HG03045 (cell line): ENCODE results near the gene GLRX2.
"Not testable (repeated sequence)": the region's sequence is repeated elsewhere in the genome, so short reads cannot be mapped to it uniquely, and the experiment has no call there.

ENCODE experiments used
- ATAC-seq: cut with Tn5 transposase; IDR thresholded peaks from one replicate; pipeline ENCODE4 v1.9.1; 2021; ENCODE audit warnings: mild to moderate bottlenecking, moderate library complexity; ENCODE audit not compliant: unreplicated experiment

GLRX2 gene, protein sequence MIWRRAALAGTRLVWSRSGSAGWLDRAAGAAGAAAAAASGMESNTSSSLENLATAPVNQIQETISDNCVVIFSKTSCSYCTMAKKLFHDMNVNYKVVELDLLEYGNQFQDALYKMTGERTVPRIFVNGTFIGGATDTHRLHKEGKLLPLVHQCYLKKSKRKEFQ

DNA sequence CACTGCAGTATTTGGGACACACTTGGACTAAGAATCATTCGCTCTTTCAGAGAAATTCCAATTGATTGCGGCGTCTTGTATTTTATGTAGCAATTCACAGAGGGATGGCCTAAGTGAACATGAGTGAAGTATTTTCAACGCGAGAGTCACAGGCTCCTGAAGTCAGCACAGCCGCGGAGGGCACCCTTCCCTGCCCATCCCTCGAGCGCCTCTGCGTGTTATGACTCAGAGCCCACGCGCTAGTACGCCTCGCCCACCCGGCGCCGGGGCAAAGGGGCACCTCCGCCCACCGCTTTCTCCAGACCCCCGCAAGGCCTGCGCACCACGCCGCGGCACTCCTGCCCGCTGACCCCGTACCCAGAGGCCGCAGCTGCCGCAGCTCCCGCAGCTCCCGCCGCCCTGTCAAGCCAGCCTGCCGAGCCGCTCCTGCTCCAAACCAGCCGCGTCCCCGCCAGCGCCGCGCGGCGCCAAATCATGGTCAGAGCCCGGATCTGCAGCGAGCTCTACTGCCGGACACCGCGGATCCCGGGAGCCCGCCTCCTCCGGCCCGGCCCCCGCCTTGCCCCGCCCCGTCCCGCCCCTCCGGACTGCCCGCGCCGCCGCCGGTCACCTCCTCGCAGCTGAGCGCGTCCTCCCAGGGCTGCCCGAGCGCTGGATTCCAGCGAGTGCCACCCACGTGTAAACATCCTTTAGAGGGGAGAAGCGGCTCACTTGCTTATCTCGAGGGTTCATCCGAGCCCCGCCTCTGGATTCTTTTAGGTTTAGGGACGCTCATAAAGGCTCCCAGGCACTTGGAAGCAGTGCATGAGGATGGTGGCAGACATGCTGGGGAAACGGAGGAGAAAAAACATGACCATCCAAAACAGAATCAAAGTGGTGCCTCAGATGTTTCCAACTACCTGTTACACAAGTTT, at the start of gene GLRX2:
Gene GLRX2, minus strand, starts transcription at position 508 of the 914 bp plus-strand sequence. Its CDS starts 32 bp downstream, at position 476.
- peak; percentile 96 for ATAC-seq

DNA sequence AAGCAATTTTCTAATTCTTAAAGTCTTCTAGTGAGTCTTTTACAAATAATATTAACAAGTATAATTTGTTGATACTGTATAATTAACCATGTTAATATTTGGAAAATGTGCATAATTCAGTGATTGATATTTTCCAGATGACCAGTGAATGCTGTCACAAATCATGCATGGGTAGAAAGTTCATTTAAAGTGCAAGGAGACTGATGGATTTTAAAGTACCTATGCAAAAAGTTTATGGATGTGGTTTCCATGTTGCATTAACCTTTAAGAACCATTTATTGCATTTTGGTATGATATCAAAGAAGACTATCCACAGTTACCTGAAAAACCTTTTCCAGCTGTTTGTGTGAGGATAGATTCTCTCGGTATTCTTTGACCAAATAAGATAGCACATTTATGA, 39.8 kb upstream of the GLRX2 start:
- ATAC-seq: no peak

DNA sequence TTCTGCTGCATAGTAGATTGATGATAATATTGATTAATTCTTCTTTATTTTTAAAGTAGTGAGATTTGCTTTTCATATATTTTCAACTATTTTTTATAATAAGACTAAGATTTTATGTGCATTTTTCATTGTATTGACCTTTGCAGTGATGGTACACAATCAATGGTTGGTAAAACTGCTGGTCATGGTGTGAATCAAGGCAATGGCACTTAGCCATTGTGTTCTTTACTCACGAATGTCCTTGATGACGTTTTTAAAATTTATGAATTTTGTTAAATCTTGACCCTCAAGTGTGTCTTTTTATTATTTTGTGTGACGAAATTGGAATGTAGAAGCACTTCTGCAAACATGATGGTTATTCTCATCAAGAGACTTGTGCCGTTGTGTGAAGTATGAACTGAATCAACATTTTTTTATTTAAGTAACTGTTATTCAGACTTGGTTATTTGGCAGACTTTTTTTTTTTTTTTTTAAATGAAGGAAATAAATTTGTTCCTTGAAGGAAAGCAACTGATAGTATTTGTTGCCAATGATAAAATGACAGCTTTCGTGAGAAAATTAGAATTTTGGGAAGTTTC, 39.2 kb upstream of the GLRX2 start:
- ATAC-seq: no peak

DNA sequence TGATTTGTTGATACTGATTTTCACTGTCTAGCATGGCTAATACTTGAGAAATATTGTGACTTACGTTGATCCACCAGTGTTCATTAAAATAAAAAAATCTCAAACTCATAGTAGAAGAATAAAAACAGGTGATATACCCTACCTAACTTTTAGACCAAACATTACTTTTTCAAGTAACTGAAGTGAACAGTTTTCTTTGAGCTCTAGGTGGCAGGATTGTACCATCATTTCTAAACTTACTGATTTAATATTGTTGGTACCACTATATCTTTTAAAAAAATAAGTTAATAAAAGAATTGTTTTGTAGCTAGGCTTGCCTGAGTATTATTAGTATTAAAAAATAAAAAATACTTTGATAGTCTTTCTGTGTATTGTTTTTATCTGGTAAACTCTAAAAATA, 38.1 kb upstream of the GLRX2 start:
- ATAC-seq: no peak

DNA sequence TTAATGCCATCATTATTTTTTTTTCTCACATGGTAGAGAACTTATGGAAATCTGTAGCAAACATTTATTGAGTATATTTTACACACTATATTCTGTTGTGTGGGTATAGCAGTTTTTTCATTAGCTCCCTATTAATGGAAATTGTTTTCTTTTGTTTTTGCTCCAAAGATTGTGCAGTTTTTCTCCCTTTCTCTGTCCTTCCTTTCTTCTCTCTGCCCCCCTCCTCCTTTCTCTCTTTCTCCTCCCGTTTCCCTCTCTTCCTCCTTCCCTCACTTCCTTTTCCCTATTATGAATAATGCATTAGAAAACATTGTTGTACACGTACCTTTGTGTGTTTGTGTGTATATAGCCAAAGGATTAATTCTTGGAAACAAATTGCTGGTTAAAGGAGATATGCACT, 37.2 kb upstream of the GLRX2 start:
- ATAC-seq: no peak

DNA sequence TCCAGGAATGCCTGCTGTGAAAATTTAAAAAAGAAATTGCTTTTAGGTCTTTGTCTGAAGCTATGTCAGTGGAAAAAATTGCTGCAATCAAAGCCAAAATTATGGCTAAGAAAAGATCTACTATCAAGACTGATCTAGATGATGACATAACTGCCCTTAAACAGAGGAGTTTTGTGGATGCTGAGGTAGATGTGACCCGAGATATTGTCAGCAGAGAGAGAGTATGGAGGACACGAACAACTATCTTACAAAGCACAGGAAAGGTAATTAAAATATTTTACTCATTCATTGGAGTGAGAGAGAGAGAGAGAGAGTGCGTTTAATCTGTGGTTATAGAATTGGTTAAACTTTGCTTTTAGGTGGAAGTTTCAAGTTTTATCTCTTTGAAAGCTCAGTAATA, 36.6 kb upstream of the GLRX2 start:
- no peak for ATAC-seq

DNA sequence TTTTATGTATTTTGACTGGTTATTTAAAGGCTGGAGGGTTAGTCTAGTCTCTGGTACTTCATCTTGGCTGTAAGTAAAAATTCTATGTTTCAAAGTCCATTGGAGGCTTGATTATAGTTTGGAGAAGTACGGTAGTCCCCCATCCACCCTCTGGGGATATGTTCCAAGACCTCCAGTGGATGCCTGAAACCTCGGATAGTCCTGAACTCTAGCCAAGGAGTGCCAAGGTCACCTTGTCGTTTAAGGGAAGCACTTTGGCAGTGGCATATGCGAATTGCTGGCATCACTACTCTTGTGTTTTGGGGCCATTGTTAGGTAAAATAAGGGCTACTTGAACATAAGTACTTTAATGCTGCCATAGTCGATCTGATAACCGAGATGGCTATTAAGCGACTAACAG, 35.0 kb upstream of the GLRX2 start:
- no peak for ATAC-seq

DNA sequence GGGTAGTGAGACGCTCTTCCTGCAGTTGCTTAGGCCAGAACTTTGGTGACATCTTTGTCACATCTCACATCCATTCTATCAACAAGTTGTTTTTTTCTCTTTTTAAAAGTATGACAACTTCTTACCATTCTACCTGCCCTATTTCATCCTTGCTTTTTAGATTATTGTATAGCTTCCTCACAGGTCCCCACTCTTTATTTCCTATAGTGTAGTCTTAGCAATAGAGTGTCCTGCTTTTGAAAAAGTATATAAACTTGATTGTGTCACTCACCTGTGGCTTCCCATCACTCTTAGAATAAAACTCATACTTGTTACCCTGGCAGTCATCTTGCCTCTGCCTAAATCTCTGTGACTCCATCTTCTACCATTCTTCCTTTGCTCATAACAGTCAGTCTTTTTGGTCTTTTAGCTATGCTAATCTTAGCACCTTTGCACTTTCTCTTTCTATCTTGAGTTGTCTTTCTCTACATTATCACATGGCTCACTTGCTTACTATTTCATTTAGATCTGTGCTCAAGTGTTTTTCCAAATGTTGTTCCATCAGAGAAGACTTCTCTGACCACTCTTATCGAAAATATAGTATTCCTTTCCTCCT, 26.1 kb upstream of the GLRX2 start:
- peak; percentile 60 for ATAC-seq

DNA sequence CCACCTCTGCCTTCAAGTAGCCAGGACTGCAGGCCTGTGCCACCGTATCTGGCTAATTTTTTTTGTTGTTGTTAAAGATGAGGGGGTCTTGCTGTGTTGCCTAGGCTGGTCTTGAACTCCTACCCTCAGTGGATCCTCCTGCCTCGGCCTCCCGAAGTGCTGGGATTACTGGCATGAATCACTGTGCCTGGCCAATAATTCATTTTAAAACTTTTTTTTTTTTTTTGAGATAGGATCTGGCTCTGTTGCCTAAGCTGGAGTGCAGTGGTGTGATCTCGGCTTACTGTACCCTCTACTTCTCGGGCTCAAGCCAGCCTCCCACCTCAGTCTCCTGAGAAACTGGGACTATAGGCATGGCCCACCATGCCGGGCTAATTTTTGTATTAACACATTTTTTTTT, 20.2 kb upstream of the GLRX2 start:
- ATAC-seq: no peak

DNA sequence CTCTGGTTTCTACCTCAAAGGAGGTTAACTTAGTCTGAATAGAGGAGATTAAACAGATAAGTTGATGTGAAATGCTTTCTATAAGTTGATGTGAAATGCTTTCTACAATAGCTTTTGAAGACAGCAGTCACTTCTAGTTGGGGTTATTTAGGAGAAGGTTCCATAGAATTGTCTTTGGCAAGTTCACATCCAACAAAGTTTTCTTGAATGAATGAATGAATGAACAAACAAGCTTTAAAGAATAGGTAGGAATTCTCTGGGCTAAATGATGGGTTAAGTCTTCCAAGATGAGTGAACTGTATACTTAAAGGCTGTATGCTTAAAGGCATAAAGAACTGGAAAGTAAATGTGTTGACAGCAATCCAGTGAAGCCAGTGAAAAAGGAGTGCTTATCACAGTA, 18.5 kb upstream of the GLRX2 start:
- no peak for ATAC-seq

DNA sequence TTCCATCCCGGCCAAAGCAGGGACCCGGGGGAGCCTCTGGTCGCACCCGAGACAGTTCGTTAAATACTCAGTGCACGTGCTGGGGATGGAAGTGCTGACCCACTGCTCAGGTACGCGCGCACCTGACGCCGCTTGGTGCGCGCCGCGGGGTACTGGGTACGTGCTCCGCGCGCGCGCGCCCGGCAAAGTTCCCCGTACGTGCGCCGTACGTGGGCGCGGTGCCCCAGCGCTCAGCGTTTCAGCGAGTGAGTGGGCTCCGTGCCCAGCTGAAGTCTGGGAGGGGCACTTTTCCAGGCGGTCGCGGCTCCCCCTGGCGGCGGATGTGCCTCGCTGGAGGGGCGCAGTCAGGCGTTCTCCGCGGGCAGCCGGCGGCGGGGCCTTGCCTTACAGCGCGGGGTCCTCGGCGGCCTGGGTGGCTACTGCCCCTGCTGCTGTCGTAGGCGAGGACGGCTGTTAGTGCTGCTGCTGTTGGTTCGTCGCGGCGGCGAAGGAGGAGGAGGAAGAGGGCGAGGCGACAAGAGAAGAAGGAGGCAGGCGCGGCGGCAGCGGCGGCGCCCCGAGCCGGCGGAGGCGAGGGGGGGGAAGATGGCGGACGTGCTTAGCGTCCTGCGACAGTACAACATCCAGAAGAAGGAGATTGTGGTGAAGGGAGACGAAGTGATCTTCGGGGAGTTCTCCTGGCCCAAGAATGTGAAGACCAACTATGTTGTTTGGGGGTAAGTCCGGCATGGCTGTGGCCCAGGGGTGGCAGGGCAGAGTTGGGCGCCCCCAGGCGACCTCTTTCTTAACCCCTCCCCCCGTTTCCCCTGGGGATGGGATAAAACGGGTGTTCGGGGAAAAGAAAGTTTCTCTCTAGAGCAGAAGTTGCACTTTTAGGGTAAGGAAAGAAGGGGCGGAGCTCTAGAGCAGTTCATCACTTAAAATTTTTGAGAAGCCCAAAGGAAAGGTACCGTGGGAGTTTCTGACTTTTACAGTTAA, 16.7 kb upstream of the GLRX2 start, which contains the start of gene CDC73:
Gene CDC73, plus strand, starts transcription at position 416 of the 978 bp plus-strand sequence. Its CDS starts 170 bp downstream, at position 586.
- peak; percentile 94 for ATAC-seq

DNA sequence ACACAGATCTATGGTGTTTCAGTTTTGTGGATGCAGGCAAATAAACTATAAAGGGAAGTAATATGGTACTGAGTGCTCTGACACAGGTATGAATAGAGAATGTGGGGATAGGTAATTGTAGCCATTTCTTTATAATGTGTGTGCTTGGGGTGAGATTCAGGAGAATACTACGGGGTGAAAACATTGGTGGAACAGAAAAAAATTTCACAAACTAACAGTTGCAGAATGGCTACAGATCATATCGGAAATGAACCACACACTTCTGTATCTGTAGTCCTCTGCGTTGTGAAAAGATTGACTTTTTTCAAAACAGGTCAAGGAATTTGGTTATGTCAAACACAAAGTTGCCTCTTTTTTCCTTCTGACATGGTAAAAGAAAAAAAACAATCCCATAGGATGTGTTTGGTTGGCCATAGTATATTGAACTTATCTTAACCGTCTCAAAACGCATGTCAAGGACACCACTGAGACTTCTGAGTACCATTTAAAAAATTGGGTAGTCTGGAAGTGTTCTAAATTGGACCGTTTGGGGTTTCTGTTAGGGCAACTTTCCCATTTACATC, 15.5 kb upstream of the GLRX2 start:
- ATAC-seq: no peak

DNA sequence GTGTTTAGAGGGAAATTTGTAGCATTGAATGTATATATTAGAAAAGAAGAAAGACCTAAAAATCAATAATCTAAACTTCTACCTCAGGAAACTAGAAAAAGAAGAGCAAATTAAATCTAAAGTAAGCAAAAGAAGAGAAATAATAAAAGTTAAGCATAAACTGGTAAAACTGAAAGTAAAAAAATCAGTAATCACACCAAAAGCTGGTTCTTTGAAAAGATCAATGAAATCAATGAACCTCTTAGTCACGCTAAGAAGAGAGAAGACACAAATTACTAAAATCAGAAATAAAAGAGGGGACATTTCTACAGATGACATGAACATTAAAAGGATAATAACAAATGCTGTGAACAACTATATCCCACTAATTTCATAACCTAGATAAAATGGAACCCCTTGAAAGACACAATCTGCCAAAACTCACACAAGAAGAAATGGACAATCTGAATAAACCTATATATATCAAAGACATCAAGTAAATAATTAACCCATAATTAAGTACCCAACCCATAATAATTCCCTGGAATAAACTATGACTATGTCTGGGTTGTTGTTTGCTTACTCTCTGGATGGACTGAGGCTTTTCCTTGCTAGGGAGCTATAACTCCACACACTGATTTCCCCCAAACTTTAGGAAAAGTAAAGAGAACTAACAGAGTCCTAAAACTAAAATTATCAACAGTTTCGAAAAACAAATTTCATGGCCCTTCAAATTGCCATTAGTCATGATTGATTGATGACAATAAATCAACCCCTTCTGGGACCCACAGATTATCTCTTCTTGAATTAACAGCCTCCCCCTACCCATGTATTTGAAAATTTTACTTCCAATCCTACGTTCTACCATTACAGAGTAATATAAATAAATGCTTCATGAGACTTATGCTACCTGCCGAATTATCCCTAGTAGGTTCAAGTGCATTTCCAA, 13.9 kb upstream of the GLRX2 start:
- no peak for ATAC-seq

DNA sequence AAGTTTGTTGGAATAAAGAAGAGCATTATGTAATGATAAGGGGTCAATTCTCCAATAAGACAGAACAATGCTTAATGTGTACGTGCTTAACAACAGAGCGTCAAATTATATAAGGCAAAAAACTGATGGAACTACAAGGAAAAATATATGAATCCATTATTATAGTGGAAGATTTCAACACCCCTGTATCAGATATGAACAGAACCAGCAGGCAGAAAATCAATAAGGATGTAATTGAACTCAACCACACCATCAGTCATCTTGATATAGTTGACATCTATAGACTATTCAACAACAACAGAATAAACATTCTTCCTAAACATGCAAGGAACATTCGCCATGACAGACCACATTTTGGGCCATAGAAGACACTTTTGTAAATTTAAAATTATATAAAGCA, 13.0 kb upstream of the GLRX2 start:
- ATAC-seq: no peak

DNA sequence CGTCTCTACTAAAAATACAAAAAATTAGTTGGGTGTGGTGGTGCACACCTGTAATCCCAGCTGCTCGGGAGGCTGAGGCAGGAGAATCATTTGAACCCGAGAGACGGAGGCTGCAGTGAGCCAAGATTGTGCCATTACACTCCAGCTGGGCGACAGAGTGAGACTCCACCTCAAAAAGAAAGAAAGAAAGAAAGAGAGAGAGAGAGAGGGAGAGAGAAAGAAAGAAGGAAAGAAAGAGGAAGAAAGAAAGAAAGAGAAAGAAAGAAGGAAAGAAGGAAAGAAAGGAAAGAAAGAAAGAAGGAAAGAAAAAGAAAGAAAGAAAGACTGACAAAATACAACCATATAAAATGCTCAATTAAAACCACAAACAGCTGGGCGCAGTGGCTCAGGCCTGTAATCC, 12.0 kb upstream of the GLRX2 start:
- ATAC-seq: not testable (repeated sequence)

DNA sequence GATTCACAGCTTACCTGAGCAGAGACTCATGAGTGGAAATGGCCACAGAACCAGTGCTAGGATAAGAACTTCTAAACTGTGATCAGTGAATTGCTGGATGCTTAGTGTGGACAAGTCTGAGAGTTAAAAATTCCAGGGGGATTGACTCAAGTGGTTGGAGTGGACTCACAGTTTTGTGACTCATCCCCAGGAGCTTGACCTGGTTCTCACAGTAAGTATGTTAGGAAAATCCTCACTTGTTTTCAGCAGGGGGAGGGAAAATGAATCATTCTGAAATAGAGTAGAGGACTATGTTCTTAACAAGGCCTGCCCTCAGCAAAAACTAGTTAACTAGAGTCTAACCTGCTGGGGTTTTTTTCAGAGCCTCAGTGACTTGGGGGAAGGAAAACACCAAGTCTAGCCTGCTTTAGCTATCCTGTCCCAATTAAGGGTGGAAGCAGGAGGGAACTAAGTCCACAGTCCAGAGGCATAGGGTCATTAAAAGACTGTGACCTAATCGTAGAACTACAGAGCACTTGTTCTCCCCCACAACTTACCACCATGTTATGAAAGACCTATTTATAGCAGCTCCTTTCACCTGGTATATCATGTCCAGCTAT, 10.5 kb upstream of the GLRX2 start:
- no peak for ATAC-seq

DNA sequence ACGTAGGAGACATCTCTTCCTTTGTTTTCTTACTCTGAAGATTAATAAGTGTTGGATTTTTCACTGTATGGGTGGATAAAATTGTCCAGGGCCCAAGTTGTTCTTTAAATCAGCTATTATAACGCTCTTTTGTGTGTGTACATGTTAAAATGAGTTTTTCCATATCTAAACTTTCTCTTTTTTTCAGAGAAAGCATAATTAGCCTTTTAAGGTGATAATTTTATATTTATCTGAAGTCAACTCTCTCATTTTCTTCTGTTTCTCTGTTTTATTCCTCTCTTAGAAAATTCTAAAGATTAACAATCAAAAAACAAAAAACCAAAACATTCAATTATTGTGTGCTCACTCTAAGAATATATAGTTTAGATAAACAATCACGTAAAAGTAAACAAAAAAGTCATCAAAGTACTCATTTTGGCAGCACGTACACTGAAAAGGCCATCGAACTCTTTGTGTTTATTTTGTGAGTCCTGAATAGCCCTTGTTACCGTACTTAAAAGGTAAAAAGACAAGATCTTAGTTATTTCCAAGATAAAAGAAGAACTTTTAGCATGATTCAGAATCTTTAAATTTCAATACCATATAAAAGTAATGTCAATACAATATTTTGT, 9.4 kb upstream of the GLRX2 start:
- no peak for ATAC-seq

DNA sequence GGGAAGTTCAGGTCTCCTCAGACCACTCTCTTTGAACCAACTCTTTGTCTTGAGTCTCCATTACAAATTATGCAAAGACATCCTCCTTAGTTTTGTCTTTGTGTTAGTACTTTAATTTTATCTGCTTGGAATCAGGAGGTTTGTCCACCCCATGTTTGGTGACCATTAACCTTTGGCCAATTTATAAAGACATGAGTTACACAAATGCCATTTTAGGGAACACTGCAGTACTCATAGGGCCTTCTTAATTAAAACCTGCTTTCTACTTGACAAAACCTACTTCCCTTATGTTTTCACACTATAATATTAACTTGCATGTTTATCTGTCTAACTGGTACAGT, 8.7 kb upstream of the GLRX2 start:
- ATAC-seq: no peak
